Measurements from ENCODE around the gene NCOA7.
"Not testable (repeated sequence)": the region's sequence is repeated elsewhere in the genome, so short reads cannot be mapped to it uniquely, and the experiment has no call there.

Gene NCOA7

GRCh38 chr6:125932451-125932795, 141.7 kb downstream of the NCOA7 start:
- DNase-seq (ENCODE audit: low read depth): no peak
- TF ChIP-seq CTCF (conservative IDR thresholded peaks at IDR 0.05; ENCODE audit: low read depth, low read length): no peak

GRCh38 chr6:125935520-125935919, 144.8 kb downstream of the NCOA7 start:
- DNase-seq (ENCODE audit: low read depth); H3K4me3 ChIP-seq (ENCODE audit: low read depth, low read length): not testable (repeated sequence)

More at GRCh38 chr6:125932451-125932795, 141.7 kb downstream of the NCOA7 start:
- no peak overlapping the region for H3K4me3 ChIP-seq (ENCODE audit: low read depth, low read length)

- no peak for DNase-seq (ENCODE audit: low read depth)
- no peak overlapping the region for H3K4me3 ChIP-seq (ENCODE audit: low read depth, low read length)
- no peak for TF ChIP-seq CTCF (conservative IDR thresholded peaks at IDR 0.05; ENCODE audit: low read depth, low read length)
Measured at GRCh38 chr6:125939026-125939425, 148.3 kb downstream of the NCOA7 start.

GRCh38 chr6:125939791-125940190, 149.0 kb downstream of the NCOA7 start:
- TF ChIP-seq CTCF (conservative IDR thresholded peaks at IDR 0.05; ENCODE audit: low read depth, low read length): no peak
- DNase-seq (ENCODE audit: low read depth): no peak

GRCh38 chr6:125940247-125941041, 149.7 kb downstream of the NCOA7 start:
- no peak for DNase-seq (ENCODE audit: low read depth)
- no peak for TF ChIP-seq CTCF (conservative IDR thresholded peaks at IDR 0.05; ENCODE audit: low read depth, low read length)
- no peak overlapping the region for H3K4me3 ChIP-seq (ENCODE audit: low read depth, low read length)

More at GRCh38 chr6:125939791-125940190, 149.0 kb downstream of the NCOA7 start:
- no peak overlapping the region for H3K4me3 ChIP-seq (ENCODE audit: low read depth, low read length)

GRCh38 chr6:125942672-125943527, 152.1 kb downstream of the NCOA7 start:
- TF ChIP-seq CTCF (conservative IDR thresholded peaks at IDR 0.05; ENCODE audit: low read depth, low read length): no peak
- peak; percentile 31 for DNase-seq (ENCODE audit: low read depth)
- no peak overlapping the region for H3K4me3 ChIP-seq (ENCODE audit: low read depth, low read length)

GRCh38 chr6:125943528-125944433, 153.0 kb downstream of the NCOA7 start:
- TF ChIP-seq CTCF (conservative IDR thresholded peaks at IDR 0.05; ENCODE audit: low read depth, low read length): no peak
- no peak overlapping the region for H3K4me3 ChIP-seq (ENCODE audit: low read depth, low read length)
- DNase-seq (ENCODE audit: low read depth): no peak
